H1 (cell line): Measurements from ENCODE around the gene TGFA. TPM values are rescaled to one million over a fixed set of nuclear protein-coding genes. Genes with fewer than 3 reads are reported as not detected.

Source experiments
- CTCF ChIA-PET: fragments of 300-600 bp; sonication (Branson Sonifier 250); formaldehyde crosslinking; loops from one replicate; lab custom pipeline; 2021; ENCODE audit not compliant: partially characterized antibody; lab: Charles Lee
- POLR2A ChIA-PET: fragments of 300-600 bp; sonication (Branson Sonifier 250); formaldehyde crosslinking; loops from one replicate; lab custom pipeline; 2021; ENCODE audit warnings: inconsistent platforms; ENCODE audit not compliant: partially characterized antibody; lab: Charles Lee
- DNase-seq, 2 experiments: peaks; one replicate each; pipeline versions ENCODE4 v3.0.0 to v3.0.0-alpha.2; 2010 to 2022; ENCODE audit warnings: low spot score in 2 of 2, low read depth in 1 of 2, mixed read lengths in 1 of 2
- FAIRE-seq: peaks from 2 replicates; lab custom pipeline; 2011; peaks lifted over from hg19 to GRCh38; lab: Jason Lieb, UNC
- H2AFZ ChIP-seq: 2 replicates; pipeline ENCODE4 v1.8.1; 2012; ENCODE audit warnings: low read length, inconsistent platforms
- H2AK5ac ChIP-seq: 2 replicates; pipeline ENCODE4 v1.6.1; 2013; ENCODE audit warnings: low read depth, low read length
- H2BK120ac ChIP-seq: replicated peaks from 2 replicates; pipeline ENCODE3; 2013; ENCODE audit warnings: low read depth, low read length, inconsistent platforms
- H2BK12ac ChIP-seq: 2 replicates; pipeline ENCODE4 v1.6.1; 2013; ENCODE audit warnings: low read depth, low read length
- H2BK15ac ChIP-seq: 2 replicates; pipeline ENCODE4 v1.6.1; 2013; ENCODE audit warnings: low read length
- H2BK20ac ChIP-seq: 2 replicates; pipeline ENCODE4 v1.6.1; 2013; ENCODE audit warnings: low read length
- H2BK5ac ChIP-seq: 2 replicates; pipeline ENCODE4 v1.6.1; 2013; ENCODE audit warnings: low read depth, low read length
- H3K14ac ChIP-seq: 2 replicates; pipeline ENCODE4 v1.6.1; 2013; ENCODE audit warnings: inconsistent platforms; ENCODE audit not compliant: insufficient read length
- H3K18ac ChIP-seq: 2 replicates; pipeline ENCODE4 v1.6.1; 2013; ENCODE audit warnings: low read length; ENCODE audit errors: extremely low read depth
- H3K23ac ChIP-seq: 2 replicates; pipeline ENCODE4 v1.6.1; 2013; ENCODE audit warnings: inconsistent platforms; ENCODE audit not compliant: insufficient read length
- H3K23me2 ChIP-seq: 2 replicates; pipeline ENCODE4 v1.6.1; 2013; ENCODE audit warnings: low read depth, low read length
- H3K27ac ChIP-seq: 2 replicates; pipeline ENCODE4 v1.6.1; 2011; ENCODE audit warnings: low read depth, low read length, inconsistent platforms
- H3K27me3 ChIP-seq, 4 experiments: replicated peaks in 1 of 4; 1 replicate in 1 of 4; 2 replicates in 3 of 4; pipeline versions ENCODE4 v1.6.1 to v1.8.1; 2011 to 2013; ENCODE audit warnings: low read length in 3 of 4, mild to moderate bottlenecking in 3 of 4, inconsistent platforms in 2 of 4, mixed read lengths in 2 of 4, moderate library complexity in 1 of 4; ENCODE audit not compliant: control insufficient read depth in 3 of 4, insufficient read depth in 3 of 4; ENCODE audit errors: extremely low read depth in 1 of 4
- H3K36me3 ChIP-seq, 4 experiments: 2 replicates each; pipeline versions ENCODE4 v1.6.1 to v1.8.1; 2011 to 2013; ENCODE audit warnings: mild to moderate bottlenecking in 4 of 4, low read length in 3 of 4, moderate library complexity in 2 of 4, control low read depth in 1 of 4, inconsistent platforms in 1 of 4; ENCODE audit not compliant: insufficient read depth in 4 of 4, control insufficient read depth in 2 of 4
- H3K4ac ChIP-seq: replicated peaks from 2 replicates; pipeline ENCODE3; 2013; ENCODE audit warnings: low read length, low read depth, mixed read lengths, inconsistent platforms; ENCODE audit not compliant: insufficient read length
- H3K4me1 ChIP-seq, 4 experiments: replicated peaks in 1 of 4; 1 replicate in 1 of 4; 2 replicates in 3 of 4; pipeline versions ENCODE4 v1.6.1 to v1.8.1; 2011 to 2013; ENCODE audit warnings: low read length in 3 of 4, inconsistent platforms in 2 of 4, mixed read lengths in 1 of 4; ENCODE audit not compliant: insufficient read depth in 4 of 4, control insufficient read depth in 3 of 4
- H3K4me2 ChIP-seq, 2 experiments: 2 replicates each; pipeline versions ENCODE4 v1.6.1 to v1.8.1; 2011 to 2013; ENCODE audit warnings: low read depth in 2 of 2, low read length in 2 of 2, control low read depth in 1 of 2, inconsistent platforms in 1 of 2, mild to moderate bottlenecking in 1 of 2; ENCODE audit not compliant: insufficient read depth in 1 of 2
- H3K4me3 ChIP-seq, 4 experiments: fragments of 200-600, 300-600 bp in 1 of 4; sonication (generic), shearing (Covaris generic), sonication (Bioruptor Twin) in 1 of 4; 2 replicates each; pipeline versions ENCODE4 v1.5.1 to v1.8.1; 2011 to 2016; ENCODE audit warnings: low read length in 4 of 4, low read depth in 3 of 4, control low read depth in 2 of 4, inconsistent platforms in 2 of 4, mild to moderate bottlenecking in 2 of 4, mixed read lengths in 1 of 4, moderate library complexity in 1 of 4; ENCODE audit not compliant: insufficient read depth in 2 of 4; ENCODE audit errors: extremely low read depth in 1 of 4
- H3K56ac ChIP-seq: replicated peaks from 2 replicates; pipeline ENCODE3; 2013; ENCODE audit warnings: low read depth, mild to moderate bottlenecking, mixed read lengths, low read length, inconsistent platforms; ENCODE audit not compliant: insufficient read length
- H3K79me1 ChIP-seq: 2 replicates; pipeline ENCODE4 v1.6.1; 2013; ENCODE audit warnings: low read depth, low read length, control low read depth
- H3K79me2 ChIP-seq, 2 experiments: 2 replicates each; pipeline versions ENCODE4 v1.6.1 to v1.8.1; 2012 to 2013; ENCODE audit warnings: low read length in 2 of 2, mild to moderate bottlenecking in 2 of 2, inconsistent platforms in 1 of 2; ENCODE audit not compliant: insufficient read depth in 2 of 2, control insufficient read depth in 1 of 2
- H3K9ac ChIP-seq, 4 experiments: replicated peaks in 1 of 4; 1 replicate in 1 of 4; 2 replicates in 3 of 4; pipeline versions ENCODE4 v1.6.1 to v1.8.1; 2011 to 2013; ENCODE audit warnings: low read depth in 3 of 4, low read length in 3 of 4, control low read depth in 2 of 4, mild to moderate bottlenecking in 2 of 4, moderate library complexity in 2 of 4, inconsistent platforms in 1 of 4; ENCODE audit errors: extremely low read depth in 1 of 4
- H3K9me3 ChIP-seq, 2 experiments: 2 replicates each; pipeline versions ENCODE4 v1.6.1 to v1.8.1; 2012 to 2013; ENCODE audit warnings: mild to moderate bottlenecking in 2 of 2, moderate library complexity in 2 of 2, control low read depth in 1 of 2, inconsistent platforms in 1 of 2, low read depth in 1 of 2, low read length in 1 of 2, mixed read lengths in 1 of 2; ENCODE audit not compliant: insufficient read depth in 2 of 2
- H4K20me1 ChIP-seq, 2 experiments: replicated peaks in 1 of 2; 2 replicates each; pipeline versions ENCODE3 to v1.8.1; 2011 to 2013; ENCODE audit warnings: inconsistent platforms in 2 of 2, low read length in 2 of 2, mild to moderate bottlenecking in 1 of 2; ENCODE audit not compliant: insufficient read depth in 2 of 2, control insufficient read depth in 1 of 2
- H4K5ac ChIP-seq: 2 replicates; pipeline ENCODE4 v1.6.1; 2013; ENCODE audit warnings: low read length, low read depth, mixed read lengths, inconsistent platforms; ENCODE audit not compliant: insufficient read length
- H4K8ac ChIP-seq: 2 replicates; pipeline ENCODE4 v1.8.0; 2013; ENCODE audit warnings: mild to moderate bottlenecking, moderate library complexity, low read length, inconsistent platforms; ENCODE audit not compliant: insufficient read depth; ENCODE audit errors: extremely low read depth
- H4K91ac ChIP-seq: replicated peaks from 2 replicates; pipeline ENCODE3; 2013; ENCODE audit warnings: low read length, mixed read lengths, inconsistent platforms; ENCODE audit not compliant: insufficient read length
- ASH2L ChIP-seq: fragments of 200-600, 300-600 bp; sonication (generic); IDR thresholded peaks from one replicate; pipeline ENCODE4 v1.7.1; 2017; ENCODE audit warnings: low read length
- CBX5 ChIP-seq: fragments of 300-800, 300-1000 bp; sonication (generic); IDR thresholded peaks from 2 replicates; pipeline ENCODE4 v1.7.1; 2016; ENCODE audit warnings: antibody characterized with exemption, low read length, low read depth
- CEBPB ChIP-seq: IDR thresholded peaks from 2 replicates; pipeline ENCODE4 v1.6.1; 2012; ENCODE audit warnings: low read depth, low read length
- E2F6 ChIP-seq: IDR thresholded peaks from 2 replicates; pipeline ENCODE4 v1.6.1; 2012; ENCODE audit warnings: inconsistent platforms
- FOSL1 ChIP-seq: IDR thresholded peaks from 2 replicates; pipeline ENCODE4 v1.6.1; 2011; ENCODE audit warnings: mild to moderate bottlenecking, low read depth, low read length, moderate library complexity; ENCODE audit not compliant: insufficient read depth
- HDAC2 ChIP-seq, 2 experiments: fragments of 300-600 bp in 1 of 2; sonication (generic) in 1 of 2; IDR thresholded peaks; 2 replicates each; pipeline ENCODE4 v1.6.1; 2011 to 2012; ENCODE audit warnings: low read depth in 2 of 2, low read length in 2 of 2, mild to moderate bottlenecking in 2 of 2, moderate library complexity in 2 of 2, borderline replicate concordance in 1 of 2, inconsistent platforms in 1 of 2
- MAFK ChIP-seq: IDR thresholded peaks from 2 replicates; pipeline ENCODE4 v1.6.1; 2012; ENCODE audit warnings: low read depth, mild to moderate bottlenecking, improper control_type of control experiment, low read length
- MAX ChIP-seq: IDR thresholded peaks from 2 replicates; pipeline ENCODE4 v1.6.1; 2012; ENCODE audit warnings: inconsistent platforms
- NRF1 ChIP-seq: IDR thresholded peaks from 2 replicates; pipeline ENCODE4 v1.6.1; 2011; ENCODE audit warnings: mild to moderate bottlenecking, low read depth, low read length, improper control_type of control experiment
- RAD21 ChIP-seq, 2 experiments: IDR thresholded peaks in 1 of 2; conservative IDR thresholded peaks in 1 of 2; 2 replicates each; pipeline ENCODE4 v1.6.1; 2011; ENCODE audit warnings: low read depth in 2 of 2, low read length in 2 of 2, improper control_type of control experiment in 1 of 2, inconsistent platforms in 1 of 2, mild to moderate bottlenecking in 1 of 2, moderate library complexity in 1 of 2
- RXRA ChIP-seq: IDR thresholded peaks from 2 replicates; pipeline ENCODE4 v1.6.1; 2011; ENCODE audit warnings: low read depth, mild to moderate bottlenecking, low read length, moderate library complexity; ENCODE audit not compliant: insufficient read depth
- SIN3A ChIP-seq, 2 experiments: IDR thresholded peaks in 1 of 2; conservative IDR thresholded peaks in 1 of 2; 2 replicates each; pipeline ENCODE4 v1.6.1; 2011 to 2012; ENCODE audit warnings: low read length in 2 of 2, improper control_type of control experiment in 1 of 2, low read depth in 1 of 2, mild to moderate bottlenecking in 1 of 2
- SRF ChIP-seq: IDR thresholded peaks from 2 replicates; pipeline ENCODE4 v1.6.1; 2011; ENCODE audit warnings: mild to moderate bottlenecking, low read depth, low read length, moderate library complexity
- whole genome bisulfite sequencing, 2 experiments: shearing (Covaris generic) in 1 of 2; methylation state at CpG; one replicate each; pipeline versions ENCODE4 v1.1.6 to v1.1.7; 2013 to 2015; ENCODE audit warnings: low lambda C conversion rate in 2 of 2, mixed read lengths in 2 of 2, inconsistent platforms in 1 of 2, low coverage in 1 of 2, missing lambda C conversion rate in 1 of 2; ENCODE audit not compliant: insufficient replicate concordance in 2 of 2, insufficient coverage in 1 of 2, insufficient read length in 1 of 2; ENCODE audit errors: extremely low coverage in 1 of 2, missing lambda C conversion rate in 1 of 2; 5-methylcytosine and 5-hydroxymethylcytosine counted together
- polyA plus RNA-seq, 7 experiments: library from polyadenylated mRNA; depleted of rRNA in 3 of 7; stranded (reverse) in 5 of 7; unstranded in 2 of 7; fragments of >200 nt in 5 of 7; fragments of 200-250 nt in 2 of 7; gene quantifications; 1 replicate in 5 of 7; 2 replicates in 1 of 7; 4 replicates in 1 of 7; pipeline versions ENCODE4 v1.2.1 to v1.2.3, GENCODE V29; 2011 to 2013; ENCODE audit warnings: missing spikeins in 2 of 7, mixed read lengths in 2 of 7
- total RNA-seq: library from RNA; stranded (reverse); fragmentation: NEBNext Ultra II Directional; extraction: Animal tissue kit (Norgen Biotek cat#: 25700); gene quantifications from 2 replicates; pipeline ENCODE4 v1.2.1, GENCODE V29; 2021

Gene TGFA
- total and polyA plus RNA-seq, 2 of the 8 experiments (the other 6 are each of a cell fraction or from before 2014, with no cell fraction given), result 1.8 to 3.7 TPM

- WGBS, 2 experiments, result 79% methylated on average over 4 of the region's 4 CpGs; no CpG with 5 or more reads in 1 of the 2 experiments
- ChIA-PET POLR2A (no interaction called here), CTCF (interaction anchor here (1.1 to 3.1 kb wide), 11 partner anchors 8 to 183 kb away, joined by 3 to 21 read pairs (median 5); no protein-coding TSS in a partner anchor)
- Histone ChIP-seq H3K79me1 (no peaks in the 10 kb centered on the region), H3K4me1 (peaks cover 0 to 10% (median 4%) of the 10 kb centered on the region in 4 experiments; a peak in 5 of 7 replicates), H4K8ac (no peak overlapping the region), H3K23ac (no peak overlapping the region), H3K9me3 (no peaks in the 10 kb centered on the region), H2AK5ac (no peak overlapping the region), H2BK12ac (no peak overlapping the region), H3K27ac (no peak overlapping the region), H3K79me2 (no peaks in the 10 kb centered on the region), H4K91ac (no peak overlapping the region), H3K4me3 (no peak overlapping the region), H3K27me3 (no peaks in the 10 kb centered on the region), H3K56ac (no peak overlapping the region), H2BK20ac (no peak overlapping the region), H4K5ac (no peak overlapping the region), H3K18ac (no peak overlapping the region), H3K14ac (no peak overlapping the region), H2BK5ac (no peak overlapping the region), H3K4me2 (no peak overlapping the region), H3K23me2 (no peaks in the 10 kb centered on the region), H3K9ac (no peak overlapping the region), H2AFZ (no peak overlapping the region), H3K4ac (no peak overlapping the region), H4K20me1 (no peaks in the 10 kb centered on the region), H2BK15ac (no peak overlapping the region), H2BK120ac (no peak overlapping the region), H3K36me3 (no peaks in the 10 kb centered on the region)
- DNase-seq (no peak), FAIRE-seq (no peak)
- no peak for TF ChIP-seq RXRA
- no peak for TF ChIP-seq MAFK
- no peak for TF ChIP-seq CBX5
- TF ChIP-seq CEBPB, result no peak
- TF ChIP-seq ASH2L, result no peak
- no peak for TF ChIP-seq NRF1
- TF ChIP-seq E2F6, result no peak
- TF ChIP-seq SIN3A (conservative IDR thresholded peaks at IDR 0.05 in 1 of 2, IDR thresholded peaks at IDR 0.05 in 1 of 2; ENCODE audit: low read depth in 1 of 2, low read length in 2 of 2), result no peak
- TF ChIP-seq MAX, result no peak
- no peak for TF ChIP-seq SRF
- no peak for TF ChIP-seq FOSL1
- TF ChIP-seq RAD21 (IDR thresholded peaks at IDR 0.05 in 1 of 2, conservative IDR thresholded peaks at IDR 0.05 in 1 of 2; ENCODE audit: low read depth in 2 of 2, low read length in 2 of 2), result no peak
- TF ChIP-seq HDAC2 (IDR thresholded peaks at IDR 0.05; ENCODE audit: borderline replicate concordance in 1 of 2, low read depth in 2 of 2, low read length in 2 of 2), result no peak
These were observed 92.2 kb downstream of the TGFA start for GRCh38 chr2:70461414-70461813.
